Measurements from ENCODE around the gene COL21A1. TPM values are rescaled to one million over a fixed set of nuclear protein-coding genes. Genes with fewer than 3 reads are reported as not detected.

Gene COL21A1
- total RNA-seq, 1 donor = under 0.01 TPM

DNA sequence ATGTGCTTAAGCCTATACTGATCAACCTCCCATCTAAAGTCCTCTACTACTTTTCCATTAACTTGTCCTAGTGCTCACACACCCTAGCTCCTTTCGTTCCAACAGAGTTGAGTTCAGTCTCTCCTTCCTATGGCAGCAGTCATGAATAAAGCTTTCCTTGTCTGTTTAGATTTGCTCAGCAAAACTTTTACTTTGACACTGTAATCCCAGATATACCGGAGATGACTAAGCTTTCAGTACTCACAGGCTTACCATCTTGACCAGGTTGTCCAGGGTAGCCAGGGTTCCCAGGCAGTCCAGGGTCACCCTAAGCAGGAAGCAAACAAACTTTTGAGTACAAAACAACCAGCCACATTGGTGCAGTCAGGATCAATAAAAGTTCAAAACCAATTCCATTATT lies 90.7 kb downstream of the COL21A1 start:
- TF ChIP-seq, protein P1, sequence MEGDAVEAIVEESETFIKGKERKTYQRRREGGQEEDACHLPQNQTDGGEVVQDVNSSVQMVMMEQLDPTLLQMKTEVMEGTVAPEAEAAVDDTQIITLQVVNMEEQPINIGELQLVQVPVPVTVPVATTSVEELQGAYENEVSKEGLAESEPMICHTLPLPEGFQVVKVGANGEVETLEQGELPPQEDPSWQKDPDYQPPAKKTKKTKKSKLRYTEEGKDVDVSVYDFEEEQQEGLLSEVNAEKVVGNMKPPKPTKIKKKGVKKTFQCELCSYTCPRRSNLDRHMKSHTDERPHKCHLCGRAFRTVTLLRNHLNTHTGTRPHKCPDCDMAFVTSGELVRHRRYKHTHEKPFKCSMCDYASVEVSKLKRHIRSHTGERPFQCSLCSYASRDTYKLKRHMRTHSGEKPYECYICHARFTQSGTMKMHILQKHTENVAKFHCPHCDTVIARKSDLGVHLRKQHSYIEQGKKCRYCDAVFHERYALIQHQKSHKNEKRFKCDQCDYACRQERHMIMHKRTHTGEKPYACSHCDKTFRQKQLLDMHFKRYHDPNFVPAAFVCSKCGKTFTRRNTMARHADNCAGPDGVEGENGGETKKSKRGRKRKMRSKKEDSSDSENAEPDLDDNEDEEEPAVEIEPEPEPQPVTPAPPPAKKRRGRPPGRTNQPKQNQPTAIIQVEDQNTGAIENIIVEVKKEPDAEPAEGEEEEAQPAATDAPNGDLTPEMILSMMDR (IDR thresholded peaks at IDR 0.05; ENCODE audit: insufficient read depth, low read depth, low read length) = no peak
- peak; percentile 52 for DNase-seq (ENCODE audit: low read depth)

DNA sequence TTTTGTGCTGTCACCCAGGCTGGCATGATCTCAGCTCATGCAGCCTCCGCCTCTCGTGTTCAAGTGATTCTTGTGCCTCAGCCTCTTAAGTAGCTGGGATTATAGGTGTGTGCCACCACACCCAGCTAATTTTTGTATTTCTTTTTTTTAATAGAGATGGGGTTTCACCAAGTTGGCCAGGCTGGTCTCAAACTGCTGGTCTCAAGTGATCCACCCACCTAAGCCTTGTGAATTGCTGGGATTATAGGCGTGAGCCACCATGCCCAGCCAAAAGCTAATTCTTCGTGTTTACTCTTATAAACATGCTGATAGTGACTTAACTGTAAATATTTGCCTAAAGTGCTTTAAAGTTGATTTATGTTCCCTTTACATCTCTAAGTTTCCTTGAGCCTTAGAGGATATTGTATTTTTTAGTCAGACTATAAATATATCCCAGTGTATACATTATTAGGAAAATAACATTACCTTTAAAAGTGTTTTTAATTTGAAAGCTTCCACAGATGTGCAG lies 91.7 kb downstream of the COL21A1 start:
- no peak overlapping the region for H3K4me3 ChIP-seq (ENCODE audit: low read depth, low read length)
- TF ChIP-seq, protein P1 (IDR thresholded peaks at IDR 0.05; ENCODE audit: insufficient read depth, low read depth, low read length) = no peak
- peak; percentile 57 for DNase-seq (ENCODE audit: low read depth)

More for the DNA sequence above, 90.7 kb downstream of the COL21A1 start:
- H3K4me3 ChIP-seq (ENCODE audit: low read depth, low read length) = no peak overlapping the region

DNA sequence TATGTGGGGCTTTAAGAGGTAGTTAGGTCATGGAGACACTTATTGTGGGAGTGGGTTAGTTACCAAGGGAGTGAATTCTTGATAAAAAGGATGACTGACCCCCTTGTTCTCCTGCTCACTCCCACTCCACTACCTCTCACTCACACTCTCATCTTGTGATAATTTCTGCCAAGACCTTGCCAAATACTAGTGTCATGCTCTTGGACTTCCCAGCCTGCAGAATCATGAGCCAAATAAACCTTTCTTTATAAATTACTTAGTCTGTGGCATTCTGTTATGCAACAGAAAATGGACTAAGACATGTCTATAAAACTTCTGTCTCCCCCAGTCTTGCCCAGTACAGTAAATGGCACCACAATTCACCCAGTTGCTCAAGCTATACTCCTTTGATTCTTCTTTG lies 93.3 kb downstream of the COL21A1 start:
- DNase-seq (ENCODE audit: low read depth) = no peak
- no peak overlapping the region for H3K4me3 ChIP-seq (ENCODE audit: low read depth, low read length)
- TF ChIP-seq, protein P1 (IDR thresholded peaks at IDR 0.05; ENCODE audit: insufficient read depth, low read depth, low read length) = no peak

DNA sequence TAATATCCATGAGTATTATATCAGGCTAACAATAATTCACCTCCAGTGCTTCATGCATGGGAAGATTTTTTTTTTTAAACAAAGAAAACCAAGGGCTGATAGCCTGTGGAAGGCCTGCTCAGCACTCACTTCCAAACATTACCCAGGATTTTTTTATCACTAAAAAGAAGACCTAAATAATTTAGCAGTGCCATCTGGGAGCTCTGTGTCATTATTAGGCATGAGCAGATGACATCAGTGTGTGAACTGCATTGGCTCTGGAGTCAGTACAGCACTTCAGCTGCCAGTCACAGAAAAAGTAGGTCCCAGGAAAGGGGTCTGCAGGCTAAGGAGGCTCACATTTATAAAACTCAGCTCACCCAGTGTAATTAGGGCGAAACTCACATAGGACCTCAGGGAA lies 94.8 kb downstream of the COL21A1 start:
- no peak for DNase-seq (ENCODE audit: low read depth)
- TF ChIP-seq, protein P1 (IDR thresholded peaks at IDR 0.05; ENCODE audit: insufficient read depth, low read depth, low read length) = no peak
- no peak overlapping the region for H3K4me3 ChIP-seq (ENCODE audit: low read depth, low read length)

DNA sequence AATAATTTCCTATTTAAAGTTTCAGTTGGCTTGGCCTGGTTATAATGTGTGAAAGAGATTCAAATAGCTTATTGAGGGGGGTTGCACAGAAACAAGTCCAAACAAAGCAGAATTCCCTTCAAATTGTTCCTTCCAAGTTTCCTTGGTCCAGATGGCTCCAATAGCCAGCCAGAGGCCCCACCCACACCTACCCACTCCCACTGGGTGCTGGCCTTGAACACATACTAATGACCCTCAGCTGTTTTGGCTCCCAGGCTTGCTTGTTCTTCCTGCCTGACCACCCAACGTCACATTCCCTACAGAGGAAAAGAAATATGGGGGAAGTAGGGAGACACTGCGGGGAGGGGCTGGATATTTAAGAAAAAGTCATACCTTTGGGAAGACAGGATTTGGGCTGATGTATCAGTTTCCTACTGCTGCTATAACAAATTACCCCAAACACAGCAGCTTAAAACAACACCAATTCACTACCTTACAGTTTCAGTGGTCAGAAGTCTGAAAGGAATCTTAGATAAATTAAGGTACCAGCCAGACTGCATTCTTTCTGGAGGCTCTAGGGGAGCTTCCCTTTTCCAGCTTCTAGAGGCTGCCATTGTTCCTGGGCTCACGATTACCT lies 95.7 kb downstream of the COL21A1 start:
- DNase-seq (ENCODE audit: low read depth) = no peak
- TF ChIP-seq, protein P1 (IDR thresholded peaks at IDR 0.05; ENCODE audit: insufficient read depth, low read depth, low read length) = no peak
- no peak overlapping the region for H3K4me3 ChIP-seq (ENCODE audit: low read depth, low read length)

DNA sequence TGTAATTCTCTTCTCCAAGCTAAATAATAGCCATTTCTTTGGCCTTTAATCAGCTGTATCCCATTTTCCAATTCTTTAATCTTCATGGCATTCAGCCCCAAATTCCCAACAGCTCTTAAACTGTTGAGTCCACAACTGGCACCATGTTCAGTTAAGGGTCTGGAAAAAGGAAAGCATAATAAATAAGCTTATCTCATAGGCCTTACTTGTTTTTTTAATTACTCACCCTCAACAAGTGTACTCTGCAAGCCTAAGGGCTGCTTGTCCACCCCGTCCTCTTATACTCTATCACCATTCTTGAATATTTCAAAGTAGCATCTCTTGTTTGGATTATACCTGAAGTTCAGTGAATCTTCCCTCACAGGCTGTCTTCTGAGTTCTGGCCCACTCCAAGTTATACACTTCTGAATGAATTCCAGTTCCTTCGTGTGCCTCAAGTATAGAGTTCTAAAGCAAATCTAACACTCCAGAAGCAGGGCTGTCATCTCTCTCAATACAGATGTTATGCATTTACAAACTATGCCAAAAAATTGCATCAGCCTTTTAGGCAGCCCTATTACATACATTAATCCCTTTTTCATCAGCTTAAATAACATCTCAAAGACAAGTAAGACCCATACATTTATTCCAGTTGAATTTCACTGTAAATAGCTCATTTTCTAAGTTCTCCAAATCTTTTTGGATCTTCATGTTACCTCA lies 98.7 kb downstream of the COL21A1 start:
- DNase-seq (ENCODE audit: low read depth) = peak; percentile 11
- TF ChIP-seq, protein P1 (IDR thresholded peaks at IDR 0.05; ENCODE audit: insufficient read depth, low read depth, low read length) = no peak
- H3K4me3 ChIP-seq (ENCODE audit: low read depth, low read length) = no peak overlapping the region
